NCI-H526 treated with DMSO at 0.1 percent for 48 hours (cell line): ENCODE measurements around the gene KRT3.

Source experiments
- DNase-seq: peaks from one replicate; lab custom pipeline; 2025; lab: John Stamatoyannopoulos, UW

KRT3 gene

GRCh38 chr12:52827499-52828090 is 31.7 kb upstream of the KRT3 start:
- no peak for DNase-seq

GRCh38 chr12:52826611-52827498 is 30.9 kb upstream of the KRT3 start:
- no peak for DNase-seq

- no peak for DNase-seq
Observed at GRCh38 chr12:52825961-52826360, 30.0 kb upstream of the KRT3 start.

GRCh38 chr12:52824741-52825410 is 29.0 kb upstream of the KRT3 start:
- DNase-seq: no peak

GRCh38 chr12:52823761-52824450 is 28.0 kb upstream of the KRT3 start:
- DNase-seq: no peak

- DNase-seq: no peak
Observed at GRCh38 chr12:52822771-52823510, 27.0 kb upstream of the KRT3 start.

- no peak for DNase-seq
Observed at GRCh38 chr12:52821826-52822660, 26.1 kb upstream of the KRT3 start.

- DNase-seq: no peak
Observed at GRCh38 chr12:52821071-52821730, 25.3 kb upstream of the KRT3 start.

- DNase-seq: no peak
Observed at GRCh38 chr12:52820521-52820920, 24.6 kb upstream of the KRT3 start.

GRCh38 chr12:52819731-52820510 is 24.0 kb upstream of the KRT3 start:
- DNase-seq: no peak

GRCh38 chr12:52818887-52819420 is 23.0 kb upstream of the KRT3 start:
- no peak for DNase-seq

GRCh38 chr12:52818388-52818787 is 22.5 kb upstream of the KRT3 start:
- DNase-seq: no peak

GRCh38 chr12:52817699-52818238 is 21.9 kb upstream of the KRT3 start:
- no peak for DNase-seq

GRCh38 chr12:52817003-52817698 is 21.2 kb upstream of the KRT3 start:
- DNase-seq: no peak

- DNase-seq: no peak
Observed at GRCh38 chr12:52815676-52816588, 20.0 kb upstream of the KRT3 start.

GRCh38 chr12:52815161-52815560 is 19.2 kb upstream of the KRT3 start:
- DNase-seq: no peak

- DNase-seq: no peak
Observed at GRCh38 chr12:52814710-52815155, 18.8 kb upstream of the KRT3 start.
